HG02678 (cell line): ENCODE data around the gene TRAF3IP3.

ENCODE experiments used
- ATAC-seq: cut with Tn5 transposase; IDR thresholded peaks from one replicate; pipeline ENCODE4 v1.9.1; 2021; ENCODE audit warnings: mild to moderate bottlenecking, moderate library complexity; ENCODE audit not compliant: unreplicated experiment

The TRAF3IP3 gene

GRCh38 chr1:209823143-209824041, 67.5 kb downstream of the TRAF3IP3 start:
- ATAC-seq: peak; percentile 40

DNA sequence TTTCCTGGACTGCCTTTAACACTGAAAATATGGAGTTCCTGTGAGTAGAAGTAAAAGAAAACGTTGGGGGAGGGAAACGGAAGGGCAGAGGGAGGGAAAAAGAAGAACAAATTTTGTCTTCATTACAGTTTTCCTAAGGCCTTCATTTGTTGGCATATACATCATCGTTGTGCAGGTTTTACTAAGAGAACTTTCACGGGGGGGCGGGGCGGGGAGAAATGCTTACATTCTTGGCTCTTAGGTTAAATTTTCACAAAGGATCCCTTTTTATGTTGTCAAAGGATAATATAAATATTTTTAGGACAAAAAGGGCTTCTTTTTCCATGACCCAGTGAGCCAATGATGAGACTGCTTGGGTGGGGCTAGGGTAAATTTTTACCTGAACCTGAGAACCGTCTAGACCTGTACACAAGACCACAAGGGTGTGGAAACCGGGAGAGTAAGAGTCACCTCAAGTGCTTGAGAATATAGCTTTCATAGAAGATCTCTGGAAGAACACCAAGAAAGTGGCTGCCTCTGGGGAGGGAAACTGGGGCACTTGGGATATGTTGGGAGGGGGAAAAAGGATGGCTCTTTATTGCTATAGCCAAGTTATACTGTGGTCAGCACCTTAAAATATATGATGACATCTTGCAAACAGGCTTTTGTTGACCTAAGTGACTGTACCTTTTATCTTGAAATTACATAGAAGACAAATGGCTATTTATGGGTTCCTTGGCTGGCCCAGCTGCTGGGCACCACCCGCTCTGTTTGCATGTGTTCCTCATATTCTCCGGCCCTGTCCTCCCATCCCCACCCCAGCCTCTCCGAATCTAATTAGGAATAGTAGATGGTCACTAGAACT, 70.0 kb downstream of the TRAF3IP3 start:
- ATAC-seq: no peak

- ATAC-seq: peak; percentile 93
Observed at GRCh38 chr1:209827384-209828262, 71.8 kb downstream of the TRAF3IP3 start, which contains the start of gene UTP25. UTP25 (plus strand) TSS chr1:209827972; CDS start chr1:209828064, 92 bp downstream.

DNA sequence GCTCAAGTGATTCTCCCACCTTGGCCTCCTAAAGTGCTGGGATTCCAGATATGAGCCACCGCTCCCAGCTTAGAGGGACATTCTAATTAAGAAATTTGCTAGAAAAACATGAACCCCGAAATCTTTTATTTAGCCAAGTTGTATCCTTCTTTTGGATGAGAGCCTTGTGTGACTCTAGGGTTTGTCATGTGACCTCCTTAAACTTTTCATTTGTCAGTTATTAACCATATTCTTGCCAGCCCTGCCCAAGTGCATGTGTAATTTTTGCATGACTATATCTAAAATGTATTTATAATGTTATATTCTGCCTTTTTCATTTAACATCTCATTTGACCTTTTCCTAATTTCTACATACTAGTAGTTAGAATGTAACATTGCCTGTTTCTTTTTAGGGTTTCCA, 73.9 kb downstream of the TRAF3IP3 start:
- no peak for ATAC-seq

DNA sequence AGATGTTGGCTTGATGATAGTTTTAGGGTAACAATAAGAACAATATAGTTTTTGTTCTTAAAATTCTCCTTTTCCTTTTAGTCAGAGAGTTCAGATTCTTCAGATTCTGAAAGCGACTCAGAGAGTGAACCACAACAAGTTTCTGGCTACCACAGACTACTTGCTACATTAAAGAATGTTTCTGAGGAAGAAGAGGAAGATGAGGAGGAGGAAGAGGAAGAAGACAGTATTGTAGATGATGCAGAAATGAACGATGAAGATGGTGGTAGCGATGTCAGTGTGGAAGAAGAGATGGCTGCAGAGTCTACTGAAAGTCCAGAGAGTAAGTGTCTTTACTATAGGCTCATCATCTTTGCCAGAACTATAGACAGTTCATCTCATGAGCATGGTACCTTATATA, 74.9 kb downstream of the TRAF3IP3 start:
- no peak for ATAC-seq

GRCh38 chr1:209831615-209832014, 75.8 kb downstream of the TRAF3IP3 start:
- no peak for ATAC-seq
